ENCODE data around the gene GAB2.

The GAB2 gene

GRCh38 chr11:78268591-78269410 lies 148.8 kb downstream of the GAB2 start:
- no peak for DNase-seq

- DNase-seq, result no peak
These were observed 151.2 kb downstream of the GAB2 start for GRCh38 chr11:78266451-78266850.

GRCh38 chr11:78265326-78265725 lies 152.3 kb downstream of the GAB2 start:
- no peak for DNase-seq

GRCh38 chr11:78262691-78263090 lies 154.9 kb downstream of the GAB2 start:
- DNase-seq, result no peak

- DNase-seq, result no peak
These were observed 155.4 kb downstream of the GAB2 start for GRCh38 chr11:78262238-78262637.

GRCh38 chr11:78261828-78262227 lies 155.8 kb downstream of the GAB2 start:
- DNase-seq, result no peak

- DNase-seq, result no peak
These were observed 156.3 kb downstream of the GAB2 start for GRCh38 chr11:78261367-78261766.

- no peak for DNase-seq
These were observed 157.7 kb downstream of the GAB2 start for GRCh38 chr11:78259777-78260487.

GRCh38 chr11:78257654-78258053 lies 160.0 kb downstream of the GAB2 start:
- DNase-seq, result no peak

- no peak for DNase-seq
These were observed 160.7 kb downstream of the GAB2 start for GRCh38 chr11:78256962-78257361.

- no peak for DNase-seq
These were observed 161.7 kb downstream of the GAB2 start for GRCh38 chr11:78255919-78256318.

- no peak for DNase-seq
These were observed 163.4 kb downstream of the GAB2 start for GRCh38 chr11:78254268-78254667.

GRCh38 chr11:78253797-78254196 lies 163.8 kb downstream of the GAB2 start:
- no peak for DNase-seq

GRCh38 chr11:78251083-78251775 lies 166.4 kb downstream of the GAB2 start:
- no peak for DNase-seq

- DNase-seq, result no peak
These were observed 167.5 kb downstream of the GAB2 start for GRCh38 chr11:78250099-78250498.

GRCh38 chr11:78248903-78249302 lies 168.7 kb downstream of the GAB2 start:
- no peak for DNase-seq

- no peak for DNase-seq
These were observed 169.4 kb downstream of the GAB2 start for GRCh38 chr11:78248191-78248590.

- no peak for DNase-seq
These were observed 172.9 kb downstream of the GAB2 start for GRCh38 chr11:78244546-78245255.

- DNase-seq, result no peak
These were observed 173.5 kb downstream of the GAB2 start for GRCh38 chr11:78244080-78244479.

- no peak for DNase-seq
These were observed 176.1 kb downstream of the GAB2 start for GRCh38 chr11:78241475-78241874.

GRCh38 chr11:78239781-78240180 lies 177.8 kb downstream of the GAB2 start:
- DNase-seq, result no peak

- DNase-seq, result no peak
These were observed 180.2 kb downstream of the GAB2 start for GRCh38 chr11:78237293-78238046.

Measured in activated CD4-positive, alpha-beta T cell treated with anti-CD3 and anti-CD28 coated beads for 4 hours (primary cell).